HK-2 (cell line): ENCODE results near the gene UGT1A8.

Source experiments
- DNase-seq: peaks from one replicate; pipeline ENCODE4 v3.0.0-alpha.2; 2018; ENCODE audit not compliant: unreplicated experiment

The UGT1A8 gene

GRCh38 chr2:233818639-233819621, 201.5 kb downstream of the UGT1A8 start:
- no peak for DNase-seq

- DNase-seq, result no peak
Measured at GRCh38 chr2:233819884-233820773, 202.7 kb downstream of the UGT1A8 start.

- no peak for DNase-seq
Measured at GRCh38 chr2:233820774-233821105, 203.3 kb downstream of the UGT1A8 start.

GRCh38 chr2:233821196-233821595, 203.8 kb downstream of the UGT1A8 start:
- DNase-seq, result no peak

- DNase-seq, result no peak
Measured at GRCh38 chr2:233821709-233822100, 204.3 kb downstream of the UGT1A8 start.

- no peak for DNase-seq
Measured at GRCh38 chr2:233822101-233822771, 204.8 kb downstream of the UGT1A8 start.
